Osteocyte (in vitro differentiated cells): ENCODE data around the gene ATP2A2. TPM values are rescaled to one million over a fixed set of nuclear protein-coding genes. Genes with fewer than 3 reads are reported as not detected.

ENCODE experiments used
- DNase-seq: peaks from one replicate; pipeline ENCODE4 v3.0.0; 2021; ENCODE audit warnings: mixed read lengths; ENCODE audit not compliant: unreplicated experiment; ENCODE audit errors: extremely low spot score
- H3K27ac Mint-ChIP-seq: one replicate; pipeline ENCODE4 v1.8.0; 2021; ENCODE audit warnings: mild to moderate bottlenecking, mixed read lengths; ENCODE audit not compliant: unreplicated experiment
- H3K27me3 Mint-ChIP-seq: one replicate; pipeline ENCODE4 v1.8.0; 2021; ENCODE audit warnings: mixed read lengths; ENCODE audit not compliant: unreplicated experiment
- H3K36me3 Mint-ChIP-seq: one replicate; pipeline ENCODE4 v1.8.0; 2021; ENCODE audit warnings: mixed read lengths; ENCODE audit not compliant: unreplicated experiment
- H3K4me1 Mint-ChIP-seq: one replicate; pipeline ENCODE4 v1.8.0; 2021; ENCODE audit warnings: mixed read lengths; ENCODE audit not compliant: unreplicated experiment
- H3K4me3 Mint-ChIP-seq: one replicate; pipeline ENCODE4 v1.8.0; 2021; ENCODE audit warnings: mild to moderate bottlenecking, moderate library complexity, mixed read lengths; ENCODE audit not compliant: unreplicated experiment
- H3K9me3 Mint-ChIP-seq: one replicate; pipeline ENCODE4 v1.8.0; 2021; ENCODE audit warnings: mixed read lengths; ENCODE audit not compliant: unreplicated experiment
- total RNA-seq: library from RNA; stranded (reverse); gene quantifications from 2 replicates; pipeline ENCODE4 v1.2.1, GENCODE V29; 2021
- TF ChIP-seq, protein P1 (sequence below): fragments of 200-600 bp; sonication (generic); IDR thresholded peaks from 2 replicates; pipeline ENCODE4 v1.5.0; 2021; ENCODE audit warnings: antibody characterized with exemption, mild to moderate bottlenecking, moderate library complexity

The ATP2A2 gene
- total RNA-seq, 1 donor from 2014 or later: 183 TPM

DNA sequence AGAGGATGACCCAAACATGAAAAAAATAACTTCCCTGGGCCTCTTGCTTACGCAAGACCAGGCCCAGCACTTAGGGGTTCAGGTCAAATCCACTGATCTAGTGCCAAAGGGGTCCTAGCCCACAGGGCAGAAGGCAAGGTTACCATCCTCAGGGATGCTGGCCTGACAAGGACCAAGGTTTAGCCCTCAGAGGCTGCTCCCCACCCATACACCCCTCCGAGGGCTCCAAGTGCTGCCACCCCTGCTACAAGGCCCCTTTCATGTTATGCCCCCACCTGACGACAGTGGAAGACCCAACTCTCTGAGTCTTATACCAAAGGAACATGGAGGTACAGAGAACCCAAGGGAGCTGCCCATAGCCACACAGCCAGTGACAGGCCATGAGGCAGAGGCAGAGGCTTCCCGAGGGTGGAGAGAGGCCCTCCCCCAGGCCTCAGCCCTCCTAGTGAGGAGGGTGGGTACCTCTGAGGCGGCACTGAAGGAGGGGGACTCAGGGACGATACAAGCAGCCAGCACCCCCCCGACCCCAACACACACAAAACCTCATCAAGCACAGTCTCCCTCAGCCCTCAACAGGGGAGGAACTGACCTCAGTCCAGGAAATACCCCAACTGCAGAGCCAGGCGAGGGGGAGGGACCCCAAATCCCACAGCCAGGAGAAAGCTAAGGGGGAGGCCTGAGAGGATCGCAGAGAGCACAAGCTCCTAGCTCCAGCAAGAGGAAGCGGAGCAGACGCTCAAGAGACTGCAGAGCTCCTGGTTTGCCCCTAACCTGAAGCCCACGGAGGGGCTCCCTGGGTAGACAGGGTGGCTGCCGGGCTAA is 85.5 kb downstream of the ATP2A2 start:
- H3K9me3 Mint-ChIP-seq: no peaks in the 10 kb centered on the region
- H3K4me3 Mint-ChIP-seq: no peak overlapping the region
- no peak for DNase-seq
- no peak overlapping the region for H3K27ac Mint-ChIP-seq
- peaks cover 4% of the 10 kb centered on the region for H3K4me1 Mint-ChIP-seq
- H3K27me3 Mint-ChIP-seq: no peaks in the 10 kb centered on the region
- TF ChIP-seq, protein P1, sequence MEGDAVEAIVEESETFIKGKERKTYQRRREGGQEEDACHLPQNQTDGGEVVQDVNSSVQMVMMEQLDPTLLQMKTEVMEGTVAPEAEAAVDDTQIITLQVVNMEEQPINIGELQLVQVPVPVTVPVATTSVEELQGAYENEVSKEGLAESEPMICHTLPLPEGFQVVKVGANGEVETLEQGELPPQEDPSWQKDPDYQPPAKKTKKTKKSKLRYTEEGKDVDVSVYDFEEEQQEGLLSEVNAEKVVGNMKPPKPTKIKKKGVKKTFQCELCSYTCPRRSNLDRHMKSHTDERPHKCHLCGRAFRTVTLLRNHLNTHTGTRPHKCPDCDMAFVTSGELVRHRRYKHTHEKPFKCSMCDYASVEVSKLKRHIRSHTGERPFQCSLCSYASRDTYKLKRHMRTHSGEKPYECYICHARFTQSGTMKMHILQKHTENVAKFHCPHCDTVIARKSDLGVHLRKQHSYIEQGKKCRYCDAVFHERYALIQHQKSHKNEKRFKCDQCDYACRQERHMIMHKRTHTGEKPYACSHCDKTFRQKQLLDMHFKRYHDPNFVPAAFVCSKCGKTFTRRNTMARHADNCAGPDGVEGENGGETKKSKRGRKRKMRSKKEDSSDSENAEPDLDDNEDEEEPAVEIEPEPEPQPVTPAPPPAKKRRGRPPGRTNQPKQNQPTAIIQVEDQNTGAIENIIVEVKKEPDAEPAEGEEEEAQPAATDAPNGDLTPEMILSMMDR: no peak
- peaks cover 3% of the 10 kb centered on the region for H3K36me3 Mint-ChIP-seq

DNA sequence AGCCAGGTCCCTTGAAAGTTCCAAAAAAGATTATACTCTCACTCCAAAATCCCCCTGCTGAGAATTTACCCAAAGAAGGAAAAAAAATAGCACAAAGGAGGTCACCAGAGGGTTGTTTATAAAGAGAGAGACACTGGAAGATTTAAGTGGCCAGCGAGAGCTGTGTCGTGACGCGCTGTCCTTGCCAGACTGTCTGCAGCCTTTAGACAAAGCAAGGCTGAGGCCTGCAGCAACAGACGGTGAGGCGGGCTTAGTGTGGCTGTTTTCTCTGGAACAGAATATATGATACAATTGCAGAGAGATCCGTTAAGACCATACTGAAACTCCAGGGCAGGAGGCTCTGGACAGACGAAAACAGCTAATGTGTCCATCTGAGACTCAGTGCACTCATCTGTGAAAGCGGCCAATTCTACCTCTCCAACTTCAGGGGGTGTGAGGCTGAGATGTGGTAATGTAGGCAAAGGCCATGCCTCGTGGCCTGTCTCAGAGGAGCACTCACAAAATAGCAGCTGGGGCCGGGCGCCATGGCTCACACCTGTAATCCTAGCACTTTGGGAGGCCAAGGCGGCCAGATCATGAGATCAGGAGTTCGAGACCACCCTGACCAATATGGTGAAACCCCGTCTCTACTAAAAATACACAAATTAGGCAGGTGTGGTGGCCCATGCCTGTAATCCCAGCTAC is 86.3 kb downstream of the ATP2A2 start:
- no peaks in the 10 kb centered on the region for H3K27me3 Mint-ChIP-seq
- H3K4me3 Mint-ChIP-seq: no peak overlapping the region
- DNase-seq: no peak
- no peak overlapping the region for H3K27ac Mint-ChIP-seq
- peaks cover 4% of the 10 kb centered on the region for H3K4me1 Mint-ChIP-seq
- H3K9me3 Mint-ChIP-seq: no peaks in the 10 kb centered on the region
- TF ChIP-seq, protein P1: no peak
- peaks cover 6% of the 10 kb centered on the region for H3K36me3 Mint-ChIP-seq

DNA sequence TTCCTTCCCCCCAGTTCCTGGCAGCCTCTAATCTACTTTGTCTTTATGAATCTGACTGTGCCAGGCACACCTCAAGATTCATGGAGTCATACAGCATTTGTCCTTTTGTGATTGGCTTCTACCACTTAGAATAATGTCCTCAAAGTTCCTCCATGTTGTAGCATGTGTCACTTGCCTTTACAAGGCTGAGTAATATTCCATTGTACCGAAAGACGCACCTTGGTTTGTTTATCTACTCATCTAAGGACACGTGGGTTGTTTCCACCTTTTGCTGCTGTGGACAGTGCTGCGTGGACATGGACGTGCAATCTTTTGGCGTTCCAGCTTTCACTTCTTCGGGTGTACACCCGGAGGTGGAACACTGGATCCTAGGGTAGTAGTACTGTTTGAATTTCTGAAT is 88.9 kb downstream of the ATP2A2 start:
- H3K9me3 Mint-ChIP-seq: no peaks in the 10 kb centered on the region
- DNase-seq: no peak
- peaks cover 4% of the 10 kb centered on the region for H3K4me1 Mint-ChIP-seq
- H3K27me3 Mint-ChIP-seq: no peaks in the 10 kb centered on the region
- peaks cover 17% of the 10 kb centered on the region for H3K36me3 Mint-ChIP-seq
- TF ChIP-seq, protein P1: no peak
- H3K27ac Mint-ChIP-seq: no peak overlapping the region
- H3K4me3 Mint-ChIP-seq: no peak overlapping the region

DNA sequence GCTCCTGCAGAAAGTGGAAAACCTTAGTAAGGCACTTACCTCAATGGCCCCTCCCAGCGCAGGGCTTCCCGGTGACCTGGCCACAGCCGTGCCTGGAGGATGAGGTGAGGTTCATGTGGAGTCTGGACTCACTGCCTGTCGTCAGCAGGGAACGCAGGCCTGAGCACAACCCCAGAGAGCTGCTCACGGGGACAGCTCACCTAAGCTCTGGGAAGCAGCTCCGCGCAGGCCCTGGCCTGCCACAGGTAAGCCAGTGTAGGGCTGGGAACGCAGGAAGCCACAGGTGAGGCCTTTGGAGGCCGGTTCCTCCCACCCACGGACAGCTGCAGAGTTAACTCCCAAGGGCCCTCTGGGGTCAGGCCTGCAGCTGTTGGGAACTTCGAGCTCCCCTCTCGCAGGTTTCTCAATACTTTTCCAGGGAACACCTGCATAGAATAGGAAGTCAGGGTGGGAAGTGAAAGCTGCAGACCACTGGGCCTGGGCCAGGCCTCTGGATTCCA is 89.7 kb downstream of the ATP2A2 start:
- no peak for DNase-seq
- Mint-ChIP-seq H3K4me3 (no peak overlapping the region), H3K36me3 (peaks cover 24% of the 10 kb centered on the region), H3K4me1 (peaks cover 4% of the 10 kb centered on the region), H3K27me3 (no peaks in the 10 kb centered on the region), H3K9me3 (no peaks in the 10 kb centered on the region), H3K27ac (no peak overlapping the region)
- TF ChIP-seq, protein P1: no peak
